K562 (cell line): ENCODE measurements around the gene CEP68. TPM values are rescaled to one million over a fixed set of nuclear protein-coding genes. Genes with fewer than 3 reads are reported as not detected.

Experiments used
- ARID3B ChIP-seq: fragments of 250-450 bp; sonication (Bioruptor Pico); IDR thresholded peaks from 2 replicates; pipeline ENCODE4 v1.4.0; 2020; ENCODE audit warnings: borderline replicate concordance
- FOXA3 ChIP-seq, 2 experiments: fragments of 450-650 bp in 1 of 2; sonication (generic) in 1 of 2; formaldehyde crosslinking; IDR thresholded peaks in 1 of 2; conservative IDR thresholded peaks in 1 of 2; 2 replicates each; pipeline versions ENCODE4 v1.4.0 to v1.8.0; 2020 to 2022; ENCODE audit warnings: mild to moderate bottlenecking in 2 of 2, missing genetic modification reagents in 1 of 2
- FOXK1 ChIP-seq: sonication (generic); formaldehyde crosslinking; IDR thresholded peaks from 2 replicates; pipeline ENCODE4 v1.8.0; 2022; ENCODE audit warnings: missing genetic modification reagents, mild to moderate bottlenecking, borderline replicate concordance
- HNRNPK ChIP-seq: fragments of 200-400 bp; formaldehyde crosslinking; IDR thresholded peaks from one replicate; pipeline ENCODE4 v1.6.1; 2018; ENCODE audit warnings: mild to moderate bottlenecking, low read depth, low read length; ENCODE audit not compliant: poor library complexity, severe bottlenecking
- HNRNPLL ChIP-seq: fragments of 200-400 bp; formaldehyde crosslinking; IDR thresholded peaks from 2 replicates; pipeline ENCODE4 v1.6.1; 2017; ENCODE audit warnings: low read length, low read depth, mild to moderate bottlenecking; ENCODE audit not compliant: poor library complexity, severe bottlenecking
- KLF1 ChIP-seq: fragments of 450-650 bp; IDR thresholded peaks from 2 replicates; pipeline ENCODE4 v1.6.1; 2016; ENCODE audit warnings: missing genetic modification characterization, missing compliant biosample characterization
- LCOR ChIP-seq: sonication (generic); formaldehyde crosslinking; IDR thresholded peaks from 2 replicates; pipeline ENCODE4 v1.8.0; 2022; ENCODE audit warnings: mild to moderate bottlenecking, missing genetic modification reagents
- MAX ChIP-seq: sonication (generic); formaldehyde crosslinking; IDR thresholded peaks from 2 replicates; pipeline ENCODE4 v1.9.0; 2022; ENCODE audit warnings: mild to moderate bottlenecking, missing genetic modification reagents
- MECOM ChIP-seq: fragments of 250-450 bp; sonication (Bioruptor Pico); IDR thresholded peaks from 2 replicates; pipeline ENCODE4 v1.8.0; 2022; ENCODE audit warnings: inconsistent platforms
- PRDM10 ChIP-seq: fragments of 450-650 bp; IDR thresholded peaks from 2 replicates; pipeline ENCODE4 v1.6.1; 2018; ENCODE audit not compliant: partially characterized antibody
- SMARCA4 ChIP-seq: fragments of 450-650 bp; IDR thresholded peaks from 2 replicates; pipeline ENCODE4 v1.6.1; 2016
- TEAD1 ChIP-seq, 2 experiments: fragments of 450-650 bp in 1 of 2; sonication (generic) in 1 of 2; formaldehyde crosslinking; IDR thresholded peaks; 2 replicates each; pipeline versions ENCODE4 v1.4.0 to v1.8.0; 2020 to 2022; ENCODE audit warnings: mild to moderate bottlenecking in 2 of 2, missing genetic modification reagents in 1 of 2
- TOE1 ChIP-seq, 2 experiments: fragments of 450-650 bp in 1 of 2; sonication (generic) in 1 of 2; formaldehyde crosslinking in 1 of 2; IDR thresholded peaks; 2 replicates each; pipeline versions ENCODE4 v1.7.1 to v1.8.0; 2016 to 2022; ENCODE audit warnings: borderline replicate concordance in 2 of 2, mild to moderate bottlenecking in 2 of 2, antibody characterized with exemption in 1 of 2, inconsistent platforms in 1 of 2, low read depth in 1 of 2, missing genetic modification reagents in 1 of 2, moderate library complexity in 1 of 2
- ZFP1 ChIP-seq: fragments of 450-650 bp; formaldehyde crosslinking; IDR thresholded peaks from 2 replicates; pipeline ENCODE4 v1.4.0; 2020; ENCODE audit warnings: mild to moderate bottlenecking, mixed read lengths
- ZKSCAN8 ChIP-seq: fragments of 200-800 bp; sonication (Bioruptor generic); IDR thresholded peaks from 2 replicates; pipeline ENCODE4 v1.6.1; 2016; ENCODE audit warnings: missing genetic modification characterization, missing compliant biosample characterization
- ZNF507 ChIP-seq: conservative IDR thresholded peaks from 2 replicates; pipeline ENCODE4 v1.6.1; 2017; ENCODE audit warnings: missing genetic modification characterization, missing compliant biosample characterization
- polyA plus RNA-seq, 8 experiments: library from polyadenylated mRNA; depleted of rRNA in 4 of 8; stranded (reverse) in 5 of 8; unstranded in 3 of 8; fragments of >200 nt; fragmentation: Nextera tagmentation in 2 of 8; fragmentation: Illumina TruSeq in 1 of 8; extraction: Ambion mirVana in 2 of 8; extraction: Trizol in 1 of 8; gene quantifications; 2 replicates each; pipeline versions ENCODE4 v1.2.1 to v1.2.3, GENCODE V29; 2011 to 2014; ENCODE audit warnings: inconsistent platforms in 1 of 8, missing spikeins in 1 of 8
- total RNA-seq, 7 experiments: library from RNA; depleted of rRNA in 6 of 7; stranded (reverse); fragments of >200 nt in 6 of 7; fragmentation: Illumina TruSeq in 2 of 7; extraction: Trizol in 2 of 7; gene quantifications; 2 replicates each; pipeline versions ENCODE4 v1.2.1 to v1.2.3, GENCODE V29; 2011 to 2021; ENCODE audit warnings: low replicate concordance in 1 of 7
- TF ChIP-seq, protein P1 (sequence below): fragments of 450-650 bp; IDR thresholded peaks from 2 replicates; pipeline ENCODE4 v1.6.1; 2017; ENCODE audit warnings: mild to moderate bottlenecking, moderate library complexity
- TF ChIP-seq, protein P2 (sequence below): sonication (generic); formaldehyde crosslinking; IDR thresholded peaks from 2 replicates; pipeline ENCODE4 v1.8.0; 2022; ENCODE audit warnings: mild to moderate bottlenecking, missing genetic modification reagents, borderline replicate concordance

Gene CEP68
- total and polyA plus RNA-seq, 9 of the 15 experiments (the other 6 are each of a cell fraction or from before 2014, with no cell fraction given) = 1.4 to 8.5 (median 5.2) TPM

DNA sequence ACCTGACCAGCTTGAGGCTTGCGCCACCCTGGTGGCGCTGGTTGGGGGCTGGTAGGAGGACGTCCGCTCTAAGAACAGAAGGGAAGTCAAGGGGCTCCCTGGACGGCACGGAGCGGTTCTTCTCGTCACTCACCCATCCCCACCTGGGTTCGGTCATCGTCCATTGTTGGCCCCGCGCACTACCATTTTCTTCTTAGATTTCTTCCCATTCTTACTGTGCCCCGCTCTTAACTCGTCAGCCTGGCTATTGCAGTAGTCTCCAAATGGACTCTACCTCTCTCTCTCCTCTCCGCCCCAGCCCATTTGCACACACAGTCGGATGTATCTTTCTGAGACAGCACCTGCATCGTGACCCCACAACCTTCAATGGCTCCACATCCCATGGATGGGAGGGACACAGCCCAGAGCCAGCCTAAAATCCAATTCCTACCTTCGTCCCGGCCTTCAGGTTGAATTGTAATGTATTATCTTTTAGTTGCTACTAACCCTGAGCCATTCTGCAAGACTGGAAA, 74.5 kb downstream of the CEP68 start (continued):
- TF ChIP-seq, protein P1, sequence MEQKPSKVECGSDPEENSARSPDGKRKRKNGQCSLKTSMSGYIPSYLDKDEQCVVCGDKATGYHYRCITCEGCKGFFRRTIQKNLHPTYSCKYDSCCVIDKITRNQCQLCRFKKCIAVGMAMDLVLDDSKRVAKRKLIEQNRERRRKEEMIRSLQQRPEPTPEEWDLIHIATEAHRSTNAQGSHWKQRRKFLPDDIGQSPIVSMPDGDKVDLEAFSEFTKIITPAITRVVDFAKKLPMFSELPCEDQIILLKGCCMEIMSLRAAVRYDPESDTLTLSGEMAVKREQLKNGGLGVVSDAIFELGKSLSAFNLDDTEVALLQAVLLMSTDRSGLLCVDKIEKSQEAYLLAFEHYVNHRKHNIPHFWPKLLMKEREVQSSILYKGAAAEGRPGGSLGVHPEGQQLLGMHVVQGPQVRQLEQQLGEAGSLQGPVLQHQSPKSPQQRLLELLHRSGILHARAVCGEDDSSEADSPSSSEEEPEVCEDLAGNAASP = no peak
- TF ChIP-seq PRDM10 (peak; percentile 87), FOXA3 (CRISPR knock-in tag; conservative IDR thresholded peaks at IDR 0.05 in 1 of 2, IDR thresholded peaks at IDR 0.05 in 1 of 2) (no peak; a peak in 1 of 4 replicates), KLF1 (tag) (no peak), ARID3B (CRISPR knock-in tag) (no peak), TOE1 (IDR thresholded peaks at IDR 0.05; ENCODE audit: borderline replicate concordance) (no peak), TOE1 (CRISPR knock-in tag; IDR thresholded peaks at IDR 0.05; ENCODE audit: borderline replicate concordance, low read depth) (peak; percentile 77; the same call in 1 of the 2 replicates), FOXK1 (CRISPR knock-in tag) (no peak), SMARCA4 (no peak), MECOM (CRISPR knock-in tag) (no peak), MAX (CRISPR knock-in tag) (no peak), HNRNPK (no peak), ZFP1 (CRISPR knock-in tag) (no peak), ZKSCAN8 (CRISPR knock-in tag) (no peak), ZNF507 (no peak), HNRNPLL (no peak), LCOR (CRISPR knock-in tag) (no peak; the same call in 1 of the 2 replicates), TEAD1 (CRISPR knock-in tag; IDR thresholded peaks at IDR 0.05) (peak in 1 of 2 experiments; percentile 8; a peak in 1 of 4 replicates)
- TF ChIP-seq, protein P2, sequence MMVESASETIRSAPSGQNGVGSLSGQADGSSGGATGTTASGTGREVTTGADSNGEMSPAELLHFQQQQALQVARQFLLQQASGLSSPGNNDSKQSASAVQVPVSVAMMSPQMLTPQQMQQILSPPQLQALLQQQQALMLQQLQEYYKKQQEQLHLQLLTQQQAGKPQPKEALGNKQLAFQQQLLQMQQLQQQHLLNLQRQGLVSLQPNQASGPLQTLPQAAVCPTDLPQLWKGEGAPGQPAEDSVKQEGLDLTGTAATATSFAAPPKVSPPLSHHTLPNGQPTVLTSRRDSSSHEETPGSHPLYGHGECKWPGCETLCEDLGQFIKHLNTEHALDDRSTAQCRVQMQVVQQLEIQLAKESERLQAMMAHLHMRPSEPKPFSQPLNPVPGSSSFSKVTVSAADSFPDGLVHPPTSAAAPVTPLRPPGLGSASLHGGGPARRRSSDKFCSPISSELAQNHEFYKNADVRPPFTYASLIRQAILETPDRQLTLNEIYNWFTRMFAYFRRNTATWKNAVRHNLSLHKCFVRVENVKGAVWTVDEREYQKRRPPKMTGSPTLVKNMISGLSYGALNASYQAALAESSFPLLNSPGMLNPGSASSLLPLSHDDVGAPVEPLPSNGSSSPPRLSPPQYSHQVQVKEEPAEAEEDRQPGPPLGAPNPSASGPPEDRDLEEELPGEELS = no peak
